Peyer's patch (tissue), 4 donors: ENCODE measurements around the gene PRTG. TPM values are rescaled to one million over a fixed set of nuclear protein-coding genes. Genes with fewer than 3 reads are reported as not detected.

Source experiments
- DNase-seq, 3 donors: peaks; one replicate each; pipeline ENCODE4 v3.0.0-alpha.2; 2017 to 2019
- H3K27ac ChIP-seq, 4 donors: fragments of 200-600 bp; sonication (generic); one replicate each; pipeline ENCODE4 v1.5.1; 2016 to 2019
- H3K27me3 ChIP-seq, 2 donors: fragments of 200-600 bp; sonication (generic); one replicate each; pipeline ENCODE4 v1.5.1; 2019
- H3K36me3 ChIP-seq, 3 donors: fragments of 200-600 bp; sonication (generic); one replicate each; pipeline ENCODE4 v1.5.1; 2016 to 2019
- H3K4me1 ChIP-seq, 4 donors: fragments of 200-600 bp; sonication (generic); one replicate each; pipeline ENCODE4 v1.5.1; 2016 to 2019
- H3K4me3 ChIP-seq, 4 donors: fragments of 200-600 bp; sonication (generic); 1 replicate in 3 of 4; 2 replicates in 1 of 4; pipeline ENCODE4 v1.5.1; 2016 to 2019; ENCODE audit warnings: mild to moderate bottlenecking in 1 of 4
- H3K9me3 ChIP-seq, 4 donors: fragments of 200-600 bp; sonication (generic); one replicate each; pipeline ENCODE4 v1.5.1; 2016 to 2019; ENCODE audit warnings: mild to moderate bottlenecking in 1 of 4
- CTCF ChIP-seq, 6 experiments: fragments of 450-650 bp in 4 of 6; fragments of 200-600 bp in 2 of 6; sonication (generic) in 1 of 6; IDR thresholded peaks; one replicate each; pipeline ENCODE4 v1.5.1; 2017 to 2019; ENCODE audit warnings: antibody characterized with exemption in 6 of 6, mild to moderate bottlenecking in 3 of 6, moderate library complexity in 1 of 6
- POLR2A ChIP-seq, 2 donors: fragments of 450-650 bp; IDR thresholded peaks; one replicate each; pipeline ENCODE4 v1.5.1; 2017; ENCODE audit warnings: antibody characterized with exemption in 2 of 2, mild to moderate bottlenecking in 2 of 2, moderate library complexity in 2 of 2
- total RNA-seq, 4 donors: library from RNA; depleted of rRNA; stranded (reverse); fragments of >200 nt; gene quantifications; one replicate each; pipeline ENCODE4 v1.1.0, GENCODE V29; 2016

The PRTG gene
- total RNA-seq, 4 donors from 2014 or later = 0.19 to 6.6 (median 0.54) TPM; not detected in 1

- Histone ChIP-seq H3K9me3 (no peaks in the 10 kb centered on the region), H3K36me3 (no peaks in the 10 kb centered on the region), H3K4me1 (no peaks in the 10 kb centered on the region), H3K27me3 (no peaks in the 10 kb centered on the region), H3K4me3 (no peak overlapping the region), H3K27ac (no peak overlapping the region)
- DNase-seq = no peak
- TF ChIP-seq POLR2A (IDR thresholded peaks at IDR 0.05) (no peak), CTCF (IDR thresholded peaks at IDR 0.05) (no peak)
These were observed 109.2 kb downstream of the PRTG start for GRCh38 chr15:55633731-55634130.

- no peaks in the 10 kb centered on the region for H3K4me1 ChIP-seq
- TF ChIP-seq CTCF (IDR thresholded peaks at IDR 0.05) (no peak), POLR2A (IDR thresholded peaks at IDR 0.05) (no peak)
- H3K27ac ChIP-seq = no peak overlapping the region
- no peaks in the 10 kb centered on the region for H3K36me3 ChIP-seq
- no peaks in the 10 kb centered on the region for H3K27me3 ChIP-seq
- H3K9me3 ChIP-seq = no peaks in the 10 kb centered on the region
- no peak overlapping the region for H3K4me3 ChIP-seq
- no peak for DNase-seq
These were observed 110.5 kb downstream of the PRTG start for GRCh38 chr15:55632434-55632833.

- no peaks in the 10 kb centered on the region for H3K4me1 ChIP-seq
- no peak for TF ChIP-seq POLR2A (IDR thresholded peaks at IDR 0.05)
- TF ChIP-seq CTCF (IDR thresholded peaks at IDR 0.05) = no peak
- no peaks in the 10 kb centered on the region for H3K9me3 ChIP-seq
- no peak overlapping the region for H3K4me3 ChIP-seq
- H3K27ac ChIP-seq = no peak overlapping the region
- no peaks in the 10 kb centered on the region for H3K27me3 ChIP-seq
- no peaks in the 10 kb centered on the region for H3K36me3 ChIP-seq
- DNase-seq = no peak
These were observed 112.1 kb downstream of the PRTG start for GRCh38 chr15:55630858-55631257.

- no peak for TF ChIP-seq POLR2A (IDR thresholded peaks at IDR 0.05)
- no peak for TF ChIP-seq CTCF (IDR thresholded peaks at IDR 0.05)
- no peaks in the 10 kb centered on the region for H3K4me1 ChIP-seq
These were observed 114.6 kb downstream of the PRTG start for GRCh38 chr15:55628369-55628730.

GRCh38 chr15:55627730-55628368 is 115.1 kb downstream of the PRTG start:
- H3K4me3 ChIP-seq = no peak overlapping the region
- no peak for DNase-seq
- H3K9me3 ChIP-seq = no peaks in the 10 kb centered on the region
- no peak overlapping the region for H3K27ac ChIP-seq
- H3K36me3 ChIP-seq = no peaks in the 10 kb centered on the region
- H3K4me1 ChIP-seq = no peaks in the 10 kb centered on the region
- H3K27me3 ChIP-seq = no peaks in the 10 kb centered on the region
- TF ChIP-seq POLR2A (IDR thresholded peaks at IDR 0.05) (no peak), CTCF (IDR thresholded peaks at IDR 0.05) (no peak)

More at GRCh38 chr15:55628369-55628730, 114.6 kb downstream of the PRTG start:
- H3K4me3 ChIP-seq = no peak overlapping the region
- no peaks in the 10 kb centered on the region for H3K36me3 ChIP-seq
- no peak overlapping the region for H3K27ac ChIP-seq
- no peak for DNase-seq
- H3K27me3 ChIP-seq = no peaks in the 10 kb centered on the region
- no peaks in the 10 kb centered on the region for H3K9me3 ChIP-seq

GRCh38 chr15:55619783-55620182 is 123.2 kb downstream of the PRTG start:
- H3K27ac ChIP-seq = no peak overlapping the region
- no peaks in the 10 kb centered on the region for H3K4me1 ChIP-seq
- DNase-seq = no peak
- H3K4me3 ChIP-seq = no peak overlapping the region
- no peaks in the 10 kb centered on the region for H3K9me3 ChIP-seq
- H3K36me3 ChIP-seq = no peaks in the 10 kb centered on the region
- TF ChIP-seq CTCF (IDR thresholded peaks at IDR 0.05) = no peak
- no peak for TF ChIP-seq POLR2A (IDR thresholded peaks at IDR 0.05)
- H3K27me3 ChIP-seq = no peaks in the 10 kb centered on the region
